Left ventricle myocardium inferior (tissue), 1 donor: ENCODE measurements around the gene SUN5. TPM values are rescaled to one million over a fixed set of nuclear protein-coding genes. Genes with fewer than 3 reads are reported as not detected.

ENCODE experiments used
- DNase-seq: peaks from one replicate; pipeline ENCODE4 v3.0.0-alpha.2; 2020
- H3K27ac ChIP-seq: fragments of 200-600 bp; replicated peaks from 2 replicates; pipeline ENCODE4 v1.8.0; 2021
- H3K27me3 ChIP-seq: fragments of 200-600 bp; 2 replicates; pipeline ENCODE4 v1.8.0; 2021; ENCODE audit warnings: low read depth
- H3K36me3 ChIP-seq: fragments of 200-600 bp; 2 replicates; pipeline ENCODE4 v1.8.0; 2021
- H3K4me1 ChIP-seq: fragments of 200-600 bp; 2 replicates; pipeline ENCODE4 v1.8.0; 2021
- H3K4me3 ChIP-seq: fragments of 200-600 bp; 2 replicates; pipeline ENCODE4 v1.8.0; 2021; ENCODE audit warnings: mild to moderate bottlenecking, moderate library complexity
- H3K9me3 ChIP-seq: fragments of 200-600 bp; replicated peaks from 2 replicates; pipeline ENCODE4 v1.8.0; 2021
- intact Hi-C: fragments of 100-400 bp; cut with micrococcal nuclease; formaldehyde crosslinking; loops from one replicate; pipeline ENCODE4 v1.11.0; 2022
- total RNA-seq: library from RNA; stranded (reverse); fragmentation: NEBNext Ultra II Directional; extraction: Animal tissue kit (Norgen Biotek cat#: 25700); gene quantifications from one replicate; pipeline ENCODE4 v1.2.1, GENCODE V29; 2021
- TF ChIP-seq, protein P1 (sequence below): fragments of 200-600 bp; IDR thresholded peaks from 2 replicates; pipeline ENCODE4 v1.8.0; 2021; ENCODE audit warnings: antibody characterized with exemption, mild to moderate bottlenecking, borderline replicate concordance
- donor health status: DM: no; HTN: yes; CAD: no; lungs with severe emphysema.

SUN5 gene
- total RNA-seq, 1 donor from 2014 or later = not detected

DNA sequence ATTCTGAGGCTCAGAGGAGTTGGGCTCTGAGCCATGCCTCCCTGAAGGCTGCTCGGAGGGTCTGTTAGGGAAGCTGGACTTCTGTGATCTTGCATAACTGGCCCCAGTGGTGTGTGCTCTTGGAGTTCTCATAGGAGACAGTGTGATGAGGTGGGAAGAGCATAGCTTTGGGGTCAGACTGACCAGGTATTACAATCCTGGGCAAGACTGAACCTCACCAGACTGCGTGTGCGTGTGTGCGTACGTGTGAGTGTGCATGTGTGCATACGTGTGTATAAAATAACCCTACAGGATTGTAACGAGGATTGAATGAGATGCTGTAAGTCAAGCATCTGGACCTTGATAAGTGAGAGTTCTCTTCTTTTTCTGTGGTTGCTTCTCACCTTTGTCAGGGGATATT, 13.3 kb upstream of the SUN5 start:
- Histone ChIP-seq H3K27ac (no peak overlapping the region), H3K9me3 (no peaks in the 10 kb centered on the region), H3K4me3 (no peak overlapping the region), H3K36me3 (no peaks in the 10 kb centered on the region), H3K27me3 (peaks cover 32% of the 10 kb centered on the region), H3K4me1 (no peaks in the 10 kb centered on the region)
- TF ChIP-seq, protein P1, sequence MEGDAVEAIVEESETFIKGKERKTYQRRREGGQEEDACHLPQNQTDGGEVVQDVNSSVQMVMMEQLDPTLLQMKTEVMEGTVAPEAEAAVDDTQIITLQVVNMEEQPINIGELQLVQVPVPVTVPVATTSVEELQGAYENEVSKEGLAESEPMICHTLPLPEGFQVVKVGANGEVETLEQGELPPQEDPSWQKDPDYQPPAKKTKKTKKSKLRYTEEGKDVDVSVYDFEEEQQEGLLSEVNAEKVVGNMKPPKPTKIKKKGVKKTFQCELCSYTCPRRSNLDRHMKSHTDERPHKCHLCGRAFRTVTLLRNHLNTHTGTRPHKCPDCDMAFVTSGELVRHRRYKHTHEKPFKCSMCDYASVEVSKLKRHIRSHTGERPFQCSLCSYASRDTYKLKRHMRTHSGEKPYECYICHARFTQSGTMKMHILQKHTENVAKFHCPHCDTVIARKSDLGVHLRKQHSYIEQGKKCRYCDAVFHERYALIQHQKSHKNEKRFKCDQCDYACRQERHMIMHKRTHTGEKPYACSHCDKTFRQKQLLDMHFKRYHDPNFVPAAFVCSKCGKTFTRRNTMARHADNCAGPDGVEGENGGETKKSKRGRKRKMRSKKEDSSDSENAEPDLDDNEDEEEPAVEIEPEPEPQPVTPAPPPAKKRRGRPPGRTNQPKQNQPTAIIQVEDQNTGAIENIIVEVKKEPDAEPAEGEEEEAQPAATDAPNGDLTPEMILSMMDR = no peak
- intact Hi-C loops = no loop called here
- DNase-seq = no peak

DNA sequence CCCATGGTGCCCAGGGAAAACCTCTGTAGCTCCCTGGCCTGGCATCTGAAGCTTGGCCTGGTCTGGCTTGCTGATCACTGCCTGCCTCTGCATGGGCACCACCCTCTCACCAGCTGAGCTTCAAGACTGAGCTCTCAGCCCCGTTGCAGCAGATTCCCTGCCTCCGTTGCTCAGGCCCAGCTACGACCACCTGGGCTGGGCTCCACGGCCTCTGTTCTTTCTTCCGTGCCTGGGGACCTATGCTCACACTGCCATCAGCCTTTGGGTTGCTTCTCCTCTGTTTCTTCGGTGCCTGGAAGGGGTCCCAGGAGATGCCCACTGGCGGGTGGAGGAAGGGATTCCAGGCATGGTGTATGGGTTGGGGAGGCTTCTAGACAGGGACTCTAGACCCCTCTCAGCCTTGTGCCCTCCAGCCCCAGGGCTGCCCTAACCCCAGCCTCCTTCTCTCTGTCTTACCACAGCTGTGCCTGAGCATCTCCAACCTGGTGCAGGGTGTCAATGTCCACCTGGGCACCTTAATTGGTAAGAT, 12.4 kb upstream of the SUN5 start:
- no peak overlapping the region for H3K27ac ChIP-seq
- no peaks in the 10 kb centered on the region for H3K36me3 ChIP-seq
- no peak for DNase-seq
- no peaks in the 10 kb centered on the region for H3K4me1 ChIP-seq
- H3K27me3 ChIP-seq = peaks cover 38% of the 10 kb centered on the region
- H3K4me3 ChIP-seq = no peak overlapping the region
- TF ChIP-seq, protein P1 = no peak
- H3K9me3 ChIP-seq = no peaks in the 10 kb centered on the region
- intact Hi-C loops = no loop called here

GRCh38 chr20:33015700-33016580, 11.7 kb upstream of the SUN5 start:
- TF ChIP-seq, protein P1 = no peak
- Histone ChIP-seq H3K36me3 (no peaks in the 10 kb centered on the region), H3K27me3 (peaks cover 44% of the 10 kb centered on the region), H3K27ac (no peak overlapping the region), H3K9me3 (no peaks in the 10 kb centered on the region), H3K4me1 (no peaks in the 10 kb centered on the region), H3K4me3 (no peak overlapping the region)
- DNase-seq = no peak
- intact Hi-C loops = no loop called here

DNA sequence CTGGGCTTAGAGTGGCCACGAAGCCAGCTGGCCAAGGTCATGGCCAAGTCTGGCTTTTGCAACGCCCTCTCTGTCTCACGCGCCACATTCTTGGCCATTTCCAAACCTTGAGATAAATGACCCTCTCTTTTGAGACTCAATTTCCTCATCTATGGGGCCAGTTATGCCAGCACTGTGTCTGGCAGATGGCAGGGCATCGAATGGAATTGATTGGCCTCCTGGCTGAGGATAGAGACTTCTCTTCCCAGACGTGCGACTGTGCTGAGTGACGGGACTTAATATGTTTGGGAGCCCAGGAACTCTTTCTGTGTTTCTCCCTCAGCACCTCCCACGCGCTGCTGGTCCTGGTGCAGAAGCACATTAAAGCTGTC, 10.9 kb upstream of the SUN5 start:
- no peak for DNase-seq
- Histone ChIP-seq H3K9me3 (no peaks in the 10 kb centered on the region), H3K27me3 (peaks cover 48% of the 10 kb centered on the region), H3K4me1 (no peaks in the 10 kb centered on the region), H3K36me3 (no peaks in the 10 kb centered on the region), H3K27ac (no peak overlapping the region), H3K4me3 (no peak overlapping the region)
- TF ChIP-seq, protein P1 = no peak
- intact Hi-C loops = no loop called here

- Histone ChIP-seq H3K9me3 (no peaks in the 10 kb centered on the region), H3K4me1 (no peaks in the 10 kb centered on the region), H3K36me3 (no peaks in the 10 kb centered on the region), H3K4me3 (no peak overlapping the region), H3K27ac (no peak overlapping the region), H3K27me3 (peaks cover 48% of the 10 kb centered on the region)
- intact Hi-C loops = no loop called here
- TF ChIP-seq, protein P1 = no peak
- no peak for DNase-seq
Measured at GRCh38 chr20:33014336-33015113, 10.3 kb upstream of the SUN5 start.
